HEK293T (cell line): ENCODE results near the gene SKA2.

Experiments used
- CTBP1 ChIP-seq: fragments of 450-650 bp; IDR thresholded peaks from 2 replicates; pipeline ENCODE4 v1.6.1; 2016; ENCODE audit warnings: borderline replicate concordance
- ELF4 ChIP-seq: fragments of 450-650 bp; IDR thresholded peaks from 2 replicates; pipeline ENCODE4 v1.6.1; 2017; ENCODE audit warnings: antibody characterized with exemption
- FOXA1 ChIP-seq: fragments of 450-650 bp; IDR thresholded peaks from 2 replicates; pipeline ENCODE4 v1.6.1; 2016; ENCODE audit warnings: mild to moderate bottlenecking
- FOXM1 ChIP-seq: fragments of 450-650 bp; IDR thresholded peaks from 2 replicates; pipeline ENCODE4 v1.6.1; 2017; ENCODE audit warnings: mild to moderate bottlenecking, borderline replicate concordance
- HDGF ChIP-seq: fragments of 450-650 bp; IDR thresholded peaks from 2 replicates; pipeline ENCODE4 v1.6.1; 2017; ENCODE audit warnings: antibody characterized with exemption, borderline replicate concordance
- L3MBTL2 ChIP-seq: fragments of 450-650 bp; conservative IDR thresholded peaks from 2 replicates; pipeline ENCODE4 v1.6.1; 2016; ENCODE audit warnings: mild to moderate bottlenecking
- LEF1 ChIP-seq: fragments of 450-650 bp; IDR thresholded peaks from 2 replicates; pipeline ENCODE4 v1.6.1; 2017; ENCODE audit warnings: mild to moderate bottlenecking, borderline replicate concordance
- NFRKB ChIP-seq: fragments of 450-650 bp; IDR thresholded peaks from 2 replicates; pipeline ENCODE4 v1.6.1; 2016; ENCODE audit warnings: mild to moderate bottlenecking, moderate library complexity
- SP1 ChIP-seq: fragments of 450-650 bp; IDR thresholded peaks from 2 replicates; pipeline ENCODE4 v1.6.1; 2017
- SUZ12 ChIP-seq: fragments of 450-650 bp; IDR thresholded peaks from 2 replicates; pipeline ENCODE4 v1.6.1; 2016; ENCODE audit warnings: mild to moderate bottlenecking
- ZNF384 ChIP-seq: fragments of 450-650 bp; IDR thresholded peaks from 2 replicates; pipeline ENCODE4 v1.6.1; 2016
- TF ChIP-seq, protein P1 (sequence below): fragments of 450-650 bp; IDR thresholded peaks from 2 replicates; pipeline ENCODE4 v1.6.1; 2016

DNA sequence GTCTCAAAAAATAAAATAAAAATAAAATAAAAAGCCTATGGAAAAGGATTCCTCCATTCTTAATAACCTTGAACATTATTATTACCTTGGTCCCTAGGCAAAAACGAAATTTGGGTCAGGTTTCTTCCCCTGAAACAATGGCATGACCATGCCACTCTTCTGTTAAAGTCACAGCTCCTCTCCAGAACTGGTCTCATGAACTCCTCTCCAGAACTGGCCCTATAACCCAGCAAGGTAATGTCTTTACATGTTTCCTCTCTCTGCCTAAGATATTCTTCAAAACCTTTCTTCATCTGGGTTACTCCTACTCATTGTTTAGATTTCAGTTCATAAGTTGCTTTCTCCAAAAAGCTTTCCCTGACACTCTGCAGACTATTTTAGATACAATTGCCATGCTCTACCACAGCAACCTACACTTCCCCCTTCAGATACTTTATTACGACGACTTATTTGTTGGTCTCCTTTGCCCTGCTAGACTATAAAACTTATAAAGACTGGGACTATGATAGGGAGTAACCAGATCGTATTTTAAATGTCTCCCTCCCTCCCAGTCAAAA lies 61.8 kb downstream of the SKA2 start:
- TF ChIP-seq FOXM1 (no peak), ELF4 (no peak), HDGF (no peak), NFRKB (no peak), CTBP1 (no peak), SUZ12 (no peak), ZNF384 (no peak), FOXA1 (no peak), SP1 (no peak), L3MBTL2 (no peak), LEF1 (no peak)
- TF ChIP-seq, protein P1, sequence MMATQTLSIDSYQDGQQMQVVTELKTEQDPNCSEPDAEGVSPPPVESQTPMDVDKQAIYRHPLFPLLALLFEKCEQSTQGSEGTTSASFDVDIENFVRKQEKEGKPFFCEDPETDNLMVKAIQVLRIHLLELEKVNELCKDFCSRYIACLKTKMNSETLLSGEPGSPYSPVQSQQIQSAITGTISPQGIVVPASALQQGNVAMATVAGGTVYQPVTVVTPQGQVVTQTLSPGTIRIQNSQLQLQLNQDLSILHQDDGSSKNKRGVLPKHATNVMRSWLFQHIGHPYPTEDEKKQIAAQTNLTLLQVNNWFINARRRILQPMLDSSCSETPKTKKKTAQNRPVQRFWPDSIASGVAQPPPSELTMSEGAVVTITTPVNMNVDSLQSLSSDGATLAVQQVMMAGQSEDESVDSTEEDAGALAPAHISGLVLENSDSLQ: no peak
